Gastrocnemius medialis (tissue), 4 donors: ENCODE measurements around the gene HNRNPK. TPM values are rescaled to one million over a fixed set of nuclear protein-coding genes. Genes with fewer than 3 reads are reported as not detected.

Experiments
- ATAC-seq, 2 donors: fragments of 150-250 bp; one replicate each; pipeline ENCODE4 v1.9.1; 2016
- DNase-seq, 2 donors: peaks; one replicate each; pipeline ENCODE4 v3.0.0-alpha.2; 2019
- H3K27ac ChIP-seq, 4 donors: fragments of 200-600 bp; sonication (generic); 1 replicate in 1 of 4; 2 replicates in 3 of 4; pipeline ENCODE4 v1.5.1; 2016 to 2018; ENCODE audit warnings: mild to moderate bottlenecking in 2 of 4, moderate library complexity in 1 of 4
- H3K27me3 ChIP-seq, 3 donors: fragments of 200-600 bp; sonication (generic) in 2 of 3; 1 replicate in 1 of 3; 2 replicates in 2 of 3; pipeline versions ENCODE4 v1.5.1 to v1.6.0; 2016 to 2019; ENCODE audit warnings: mild to moderate bottlenecking in 1 of 3, moderate library complexity in 1 of 3
- H3K36me3 ChIP-seq, 2 donors: fragments of 200-600 bp; sonication (generic) in 1 of 2; one replicate each; pipeline ENCODE4 v1.5.1; 2017 to 2018
- H3K4me1 ChIP-seq, 2 donors: fragments of 200-600 bp; sonication (generic) in 1 of 2; one replicate each; pipeline ENCODE4 v1.5.1; 2016 to 2017; ENCODE audit warnings: mild to moderate bottlenecking in 2 of 2
- H3K4me3 ChIP-seq, 4 donors: fragments of 200-600 bp; sonication (generic) in 3 of 4; 1 replicate in 1 of 4; 2 replicates in 3 of 4; pipeline ENCODE4 v1.5.1; 2016 to 2019; ENCODE audit warnings: mild to moderate bottlenecking in 2 of 4
- H3K9me3 ChIP-seq, 3 donors: fragments of 200-600 bp; sonication (generic) in 2 of 3; 1 replicate in 1 of 3; 2 replicates in 2 of 3; pipeline ENCODE4 v1.5.1; 2016 to 2019
- CTCF ChIP-seq, 5 experiments: fragments of 450-650 bp in 3 of 5; fragments of 200-600 bp in 2 of 5; sonication (generic) in 2 of 5; IDR thresholded peaks in 4 of 5; conservative IDR thresholded peaks in 1 of 5; 1 replicate in 4 of 5; 2 replicates in 1 of 5; pipeline ENCODE4 v1.5.1; 2016 to 2019; ENCODE audit warnings: antibody characterized with exemption in 5 of 5, mild to moderate bottlenecking in 3 of 5, moderate library complexity in 3 of 5
- POLR2A ChIP-seq, 2 donors: fragments of 450-650 bp; IDR thresholded peaks; one replicate each; pipeline ENCODE4 v1.6.1; 2017; ENCODE audit warnings: antibody characterized with exemption in 2 of 2, mild to moderate bottlenecking in 2 of 2, moderate library complexity in 2 of 2
- in situ Hi-C, 4 donors: fragments of 200-750 bp; cut with MboI; loops; one replicate each; pipeline versions ENCODE4 v1.15.0 to v1.8.0; 2017; ENCODE audit warnings: low sequenced_read_pairs in 4 of 4
- intact Hi-C: fragments of 100-400 bp; cut with DNase I; formaldehyde crosslinking; loops from one replicate; pipeline ENCODE4 v1.15.1; 2023; ENCODE audit warnings: low total_unique reads
- microRNA-seq, 2 donors: library from miRNA; unstranded; fragments of <30 nt; microRNA quantifications; one replicate each; pipeline ENCODE4, GENCODE V29; 2016; ENCODE audit warnings: borderline replicate concordance in 2 of 2
- total RNA-seq, 4 donors: library from RNA; depleted of rRNA; stranded (reverse); fragments of >200 nt; gene quantifications; one replicate each; pipeline versions ENCODE4 v1.1.0 to v1.2.3, GENCODE V29; 2016

Gene HNRNPK
- total RNA-seq, 4 donors from 2014 or later: 313 to 390 (median 349) TPM

- Histone ChIP-seq H3K4me1 (peaks cover 4 to 10% of the 10 kb centered on the region in 2 donors), H3K4me3 (peak overlapping the region; percentile 70 to 87 (median 80)), H3K9me3 (no peaks in the 10 kb centered on the region), H3K27ac (peak overlapping the region; percentile 91 to 95 (median 94)), H3K36me3 (peaks cover 0 to 6% of the 10 kb centered on the region in 2 donors), H3K27me3 (no peaks in the 10 kb centered on the region)
- in situ Hi-C loops: loop anchor here in 2 of 4 donors (25.0 kb wide), 2 partner anchors 308 to 583 kb away; partner anchors contain the start of gene IDNK (in 2 of the 2)
- TF ChIP-seq POLR2A (IDR thresholded peaks at IDR 0.05) (no peak), CTCF (IDR thresholded peaks at IDR 0.05 in 4 of 5, conservative IDR thresholded peaks at IDR 0.05 in 1 of 5) (peak in 1 of 5 experiments; percentile 45)
- peak; percentile 71 to 79 for ATAC-seq
- DNase-seq: no peak
- intact Hi-C loops: loop anchor here (2.0 to 5.0 kb wide), 3 partner anchors 104 to 298 kb away; partner anchors contain the start of genes GKAP1 and IDNK
Measured at GRCh38 chr9:83920469-83920926, 59.5 kb downstream of the HNRNPK start.

- no peak for TF ChIP-seq CTCF (IDR thresholded peaks at IDR 0.05 in 4 of 5, conservative IDR thresholded peaks at IDR 0.05 in 1 of 5)
- no peak for TF ChIP-seq POLR2A (IDR thresholded peaks at IDR 0.05)
- H3K4me3 ChIP-seq: no peak overlapping the region
- no peaks in the 10 kb centered on the region for H3K27me3 ChIP-seq
- no peaks in the 10 kb centered on the region for H3K9me3 ChIP-seq
- peaks cover 4 to 10% of the 10 kb centered on the region in 2 donors for H3K4me1 ChIP-seq
- ATAC-seq (no peak), DNase-seq (no peak)
- H3K27ac ChIP-seq: no peak overlapping the region
- intact Hi-C loops (loop anchor here (10.0 kb wide), 1 partner anchor 584 kb away; no protein-coding TSS in a partner anchor), in situ Hi-C loops (loop anchor here in 2 of 4 donors (25.0 kb wide), 2 partner anchors 307 to 582 kb away; partner anchors contain the start of gene IDNK (in 2 of the 2))
- H3K36me3 ChIP-seq: peaks cover 0 to 6% of the 10 kb centered on the region in 2 donors
Measured at GRCh38 chr9:83919111-83919510, 60.9 kb downstream of the HNRNPK start.

Small RNA genes lying within 50 kb of the gene (microRNA-seq; reads per million reads assigned to microRNA genes)
- gene MIR7-1: 76.9 to 147 reads per million in 2 donors

Other genes with a start within 250 kb of the HNRNPK start
- 10 to 100 TPM; 23.7 to 40.0 (median 35.9) TPM for gene GKAP1, start 162.4 kb downstream of the HNRNPK start, total RNA-seq
- 1 to 10 TPM; 1.7 to 4.1 (median 2.2) TPM for gene KIF27, start 58.8 kb downstream of the HNRNPK start, total RNA-seq
- 1 to 10 TPM; 2.8 to 3.9 (median 3.6) TPM for gene RMI1, start 590 bp upstream of the HNRNPK start, total RNA-seq